ENCODE measurements around the gene ID4.

The ID4 gene

DNA sequence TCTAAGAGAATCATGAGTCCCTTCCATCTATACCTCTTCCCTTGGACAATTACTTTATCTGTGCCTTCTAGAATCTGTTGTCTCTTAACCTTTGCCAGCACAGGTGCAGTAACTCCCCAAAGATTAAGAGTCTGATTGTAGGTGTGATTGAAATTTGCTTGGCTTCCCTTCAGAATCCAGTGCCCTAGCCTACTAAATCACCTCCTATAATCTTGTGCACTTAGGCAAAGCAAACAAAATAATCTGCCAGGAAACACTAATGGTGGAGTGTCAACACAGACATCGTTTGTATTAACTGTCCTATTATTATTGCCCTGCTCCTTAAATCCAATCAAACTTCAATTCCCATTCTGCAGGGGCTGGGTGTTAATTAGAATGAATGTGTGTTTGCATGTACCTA lies 28.0 kb downstream of the ID4 start:
- H3K4me3 ChIP-seq (ENCODE audit: low read depth, low read length): no peak overlapping the region
- TF ChIP-seq, protein P1, sequence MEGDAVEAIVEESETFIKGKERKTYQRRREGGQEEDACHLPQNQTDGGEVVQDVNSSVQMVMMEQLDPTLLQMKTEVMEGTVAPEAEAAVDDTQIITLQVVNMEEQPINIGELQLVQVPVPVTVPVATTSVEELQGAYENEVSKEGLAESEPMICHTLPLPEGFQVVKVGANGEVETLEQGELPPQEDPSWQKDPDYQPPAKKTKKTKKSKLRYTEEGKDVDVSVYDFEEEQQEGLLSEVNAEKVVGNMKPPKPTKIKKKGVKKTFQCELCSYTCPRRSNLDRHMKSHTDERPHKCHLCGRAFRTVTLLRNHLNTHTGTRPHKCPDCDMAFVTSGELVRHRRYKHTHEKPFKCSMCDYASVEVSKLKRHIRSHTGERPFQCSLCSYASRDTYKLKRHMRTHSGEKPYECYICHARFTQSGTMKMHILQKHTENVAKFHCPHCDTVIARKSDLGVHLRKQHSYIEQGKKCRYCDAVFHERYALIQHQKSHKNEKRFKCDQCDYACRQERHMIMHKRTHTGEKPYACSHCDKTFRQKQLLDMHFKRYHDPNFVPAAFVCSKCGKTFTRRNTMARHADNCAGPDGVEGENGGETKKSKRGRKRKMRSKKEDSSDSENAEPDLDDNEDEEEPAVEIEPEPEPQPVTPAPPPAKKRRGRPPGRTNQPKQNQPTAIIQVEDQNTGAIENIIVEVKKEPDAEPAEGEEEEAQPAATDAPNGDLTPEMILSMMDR (conservative IDR thresholded peaks at IDR 0.05; ENCODE audit: low read depth, low read length): no peak
- DNase-seq (ENCODE audit: low read depth): no peak

DNA sequence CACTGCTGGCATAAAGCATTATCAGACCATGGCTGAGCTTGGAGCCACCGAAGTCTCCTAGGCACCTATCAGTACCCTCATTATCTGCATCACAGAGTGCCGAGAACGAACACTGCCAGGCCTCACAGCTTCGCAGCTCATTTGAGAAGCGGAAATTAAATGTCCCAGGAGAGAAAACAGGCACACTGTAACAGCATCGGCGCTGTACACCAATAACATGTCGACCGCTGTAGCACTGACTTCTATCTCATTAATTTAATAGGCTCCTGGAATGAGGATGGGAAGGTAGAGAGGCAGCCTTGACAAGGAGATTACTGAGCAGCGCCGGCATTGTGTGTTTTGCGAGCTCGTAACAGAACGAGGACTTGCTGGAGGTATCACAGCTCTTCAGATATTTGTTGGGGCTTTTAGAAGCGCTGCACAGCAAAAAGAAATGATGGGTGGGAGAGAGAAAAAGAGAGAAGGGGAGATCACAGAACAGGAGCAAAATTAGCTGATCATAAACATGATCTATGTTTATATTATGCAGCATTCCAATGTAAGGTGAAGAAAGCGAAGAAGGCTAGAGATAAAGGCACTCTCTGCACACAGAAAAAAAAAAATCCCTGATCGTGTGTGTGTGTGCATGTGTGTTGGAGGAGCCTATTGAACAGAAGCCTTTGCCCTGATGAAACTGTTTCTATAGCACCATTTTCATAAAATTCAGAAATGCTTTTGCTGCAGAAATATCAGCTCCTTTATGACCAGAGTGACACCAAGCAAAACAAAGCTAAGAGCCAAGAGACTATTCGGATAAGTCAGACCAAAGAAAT lies 29.2 kb downstream of the ID4 start:
- no peak overlapping the region for H3K4me3 ChIP-seq (ENCODE audit: low read depth, low read length)
- DNase-seq (ENCODE audit: low read depth): no peak
- TF ChIP-seq, protein P1 (conservative IDR thresholded peaks at IDR 0.05; ENCODE audit: low read depth, low read length): no peak

DNA sequence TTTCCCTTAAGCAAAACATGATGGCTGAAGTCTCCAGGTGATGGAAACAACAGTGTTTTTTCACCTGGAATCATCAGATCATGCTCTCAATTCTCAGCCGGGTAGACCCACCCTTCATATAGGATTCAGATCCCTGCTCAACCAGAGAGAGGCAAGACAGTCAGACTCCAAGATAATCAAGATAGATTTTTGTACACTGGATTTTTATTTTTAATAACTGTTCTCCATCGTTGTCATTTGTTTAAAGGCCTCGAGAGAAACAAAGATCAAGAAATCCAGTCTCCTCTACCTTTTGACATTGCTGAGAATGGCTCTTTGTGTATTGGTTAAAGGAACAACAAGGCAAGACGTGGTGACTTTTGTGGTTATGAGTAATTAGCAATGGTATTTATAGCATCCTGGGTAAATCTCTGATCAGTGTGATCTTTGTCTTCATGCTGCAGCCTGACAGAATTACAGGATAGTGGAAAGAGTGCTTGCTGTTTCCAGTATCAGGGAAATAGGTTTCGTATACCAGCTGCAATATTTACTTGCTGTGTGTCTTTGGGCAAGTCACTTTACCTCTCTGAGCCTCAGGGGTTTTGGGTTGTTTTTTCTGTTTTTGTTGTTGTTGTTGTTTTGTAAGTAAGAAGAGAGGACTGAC lies 29.9 kb downstream of the ID4 start:
- H3K4me3 ChIP-seq (ENCODE audit: low read depth, low read length): no peak overlapping the region
- TF ChIP-seq, protein P1 (conservative IDR thresholded peaks at IDR 0.05; ENCODE audit: low read depth, low read length): no peak
- DNase-seq (ENCODE audit: low read depth): peak; percentile 82

DNA sequence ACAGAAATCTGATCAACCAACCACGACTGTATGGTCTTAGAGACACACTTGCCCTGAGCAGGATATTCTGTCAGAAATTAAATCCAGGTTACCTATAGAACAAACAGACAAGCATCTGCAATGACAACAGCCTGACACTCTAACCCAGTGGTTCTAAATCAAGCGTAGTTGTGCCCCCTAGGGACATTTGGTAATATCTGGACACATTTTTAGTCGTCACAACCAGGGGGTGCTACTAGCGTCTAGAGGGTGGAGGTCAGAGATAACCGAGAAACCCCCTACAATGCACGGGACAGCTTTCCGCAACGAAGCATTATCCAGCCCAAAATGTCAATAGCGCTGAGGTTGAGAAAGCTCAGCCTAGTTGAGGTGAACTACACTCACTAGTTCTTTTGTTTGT lies 32.3 kb downstream of the ID4 start:
- no peak for DNase-seq (ENCODE audit: low read depth)
- TF ChIP-seq, protein P1 (conservative IDR thresholded peaks at IDR 0.05; ENCODE audit: low read depth, low read length): no peak
- H3K4me3 ChIP-seq (ENCODE audit: low read depth, low read length): no peak overlapping the region

DNA sequence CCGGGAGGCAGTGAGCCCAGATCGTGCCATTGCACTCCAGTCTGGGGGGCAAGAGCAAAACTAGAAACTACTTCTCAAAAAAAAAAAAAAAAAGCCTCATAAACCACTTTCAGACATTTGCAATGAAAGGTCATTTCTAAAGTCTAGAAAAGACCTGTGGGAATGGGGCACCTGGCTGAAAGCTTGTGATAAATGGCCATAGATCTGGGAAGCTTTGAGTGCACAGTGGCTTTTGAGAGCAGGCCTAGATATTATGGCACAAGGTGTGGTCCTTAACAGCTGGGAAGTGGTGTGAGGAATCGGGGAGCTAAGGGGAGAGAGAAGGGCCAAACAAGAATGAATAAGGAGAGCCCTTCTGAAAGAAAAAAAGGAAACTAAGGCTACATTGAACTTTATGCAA lies 33.2 kb downstream of the ID4 start:
- no peak for DNase-seq (ENCODE audit: low read depth)
- no peak overlapping the region for H3K4me3 ChIP-seq (ENCODE audit: low read depth, low read length)
- TF ChIP-seq, protein P1 (conservative IDR thresholded peaks at IDR 0.05; ENCODE audit: low read depth, low read length): no peak

DNA sequence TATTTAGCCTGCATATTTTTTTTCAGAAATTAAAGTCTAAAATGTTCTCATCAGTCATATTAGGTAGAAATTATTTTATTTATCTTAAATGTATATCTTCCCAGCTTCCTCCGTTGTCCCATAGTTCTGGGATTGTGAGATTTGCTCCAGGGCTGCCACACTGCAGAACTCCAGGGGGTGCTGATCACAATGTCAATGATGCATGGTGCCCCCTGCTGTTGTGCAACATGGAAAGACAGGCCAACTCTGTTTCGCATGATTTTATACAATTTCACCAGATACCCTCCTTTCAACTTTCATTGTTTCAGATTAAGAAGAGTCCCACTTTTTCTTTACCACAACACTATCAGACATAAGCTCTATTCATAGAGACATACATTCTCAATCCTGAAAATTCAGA lies 35.9 kb downstream of the ID4 start:
- DNase-seq (ENCODE audit: low read depth): no peak
- TF ChIP-seq, protein P1 (conservative IDR thresholded peaks at IDR 0.05; ENCODE audit: low read depth, low read length): peak; percentile 15
- no peak overlapping the region for H3K4me3 ChIP-seq (ENCODE audit: low read depth, low read length)
